Measurements from ENCODE around the gene FBRSL1. TPM values are rescaled to one million over a fixed set of nuclear protein-coding genes. Genes with fewer than 3 reads are reported as not detected.

FBRSL1 gene
- polyA plus RNA-seq, 1 donor = 46.6 TPM

DNA sequence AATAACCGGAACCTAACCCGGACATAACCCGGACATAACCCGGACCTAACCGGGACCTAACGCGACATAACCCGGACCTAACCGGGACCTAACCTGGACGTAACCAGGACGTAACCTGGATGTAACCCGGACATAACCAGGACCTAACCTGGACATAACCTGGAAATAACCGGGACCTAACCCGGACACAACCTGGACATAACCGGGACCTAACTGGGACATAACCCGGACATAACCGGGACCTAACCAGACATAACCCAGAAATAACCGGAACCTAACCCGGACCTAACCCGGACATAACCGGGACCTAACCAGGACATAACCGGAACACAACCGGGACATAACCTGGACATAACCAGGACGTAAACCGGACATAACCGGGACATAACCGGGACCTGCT lies 6.7 kb upstream of the FBRSL1 start:
- no peak for DNase-seq (ENCODE audit: low read depth)

DNA sequence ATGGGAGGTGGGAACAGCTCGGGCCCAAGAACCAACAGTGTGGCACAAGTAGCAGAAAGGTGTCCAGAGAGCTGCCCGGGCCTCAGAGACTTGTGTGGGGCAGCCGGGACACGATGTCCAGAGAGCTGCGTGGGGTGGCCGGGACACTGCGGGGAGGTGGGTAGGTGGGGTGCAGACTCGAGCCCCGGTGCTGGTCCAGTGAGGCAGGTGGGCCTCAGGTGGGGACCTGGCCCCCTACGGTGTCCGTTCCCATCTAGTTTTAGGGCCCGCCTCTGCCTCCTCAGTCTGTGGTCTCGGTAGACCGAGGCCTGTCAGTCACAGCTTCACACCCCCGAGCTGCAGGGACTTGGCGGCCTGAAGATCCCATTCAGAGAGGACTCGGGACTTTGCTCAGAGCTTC lies 6.3 kb upstream of the FBRSL1 start:
- no peak for DNase-seq (ENCODE audit: low read depth)

DNA sequence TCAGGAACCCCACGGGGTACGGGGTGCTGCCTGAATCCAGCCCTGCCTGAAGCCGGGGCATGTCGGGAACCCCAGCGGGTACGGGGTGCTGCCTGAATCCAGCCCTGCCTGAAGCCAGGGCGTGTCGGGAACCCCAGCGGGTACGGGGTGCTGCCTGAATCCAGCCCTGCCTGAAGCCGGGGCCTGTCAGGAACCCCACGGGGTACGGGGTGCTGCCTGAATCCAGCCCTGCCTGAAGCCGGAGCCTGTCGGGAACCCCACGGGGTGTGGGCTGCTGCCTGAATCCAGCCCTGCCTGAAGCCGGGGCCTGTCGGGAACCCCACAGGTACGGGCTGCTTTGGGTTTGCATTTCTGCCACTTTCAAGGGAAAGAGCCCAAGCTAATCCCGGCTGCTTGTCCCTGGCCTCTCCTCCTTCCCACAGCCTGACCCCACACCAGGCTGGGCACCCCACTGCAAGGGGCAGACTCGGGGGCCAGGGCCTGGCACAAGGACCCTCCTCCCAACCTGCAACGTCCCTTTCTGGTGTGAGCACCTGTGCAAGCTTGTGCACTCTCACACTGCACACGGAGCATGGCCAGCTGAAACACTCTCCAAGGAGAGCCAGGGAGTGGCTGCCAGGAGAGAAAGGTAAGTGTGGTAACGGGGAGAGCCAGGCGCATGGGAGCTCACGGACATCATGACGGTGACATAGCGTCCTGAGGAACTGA lies 5.6 kb upstream of the FBRSL1 start:
- DNase-seq (ENCODE audit: low read depth) = no peak

DNA sequence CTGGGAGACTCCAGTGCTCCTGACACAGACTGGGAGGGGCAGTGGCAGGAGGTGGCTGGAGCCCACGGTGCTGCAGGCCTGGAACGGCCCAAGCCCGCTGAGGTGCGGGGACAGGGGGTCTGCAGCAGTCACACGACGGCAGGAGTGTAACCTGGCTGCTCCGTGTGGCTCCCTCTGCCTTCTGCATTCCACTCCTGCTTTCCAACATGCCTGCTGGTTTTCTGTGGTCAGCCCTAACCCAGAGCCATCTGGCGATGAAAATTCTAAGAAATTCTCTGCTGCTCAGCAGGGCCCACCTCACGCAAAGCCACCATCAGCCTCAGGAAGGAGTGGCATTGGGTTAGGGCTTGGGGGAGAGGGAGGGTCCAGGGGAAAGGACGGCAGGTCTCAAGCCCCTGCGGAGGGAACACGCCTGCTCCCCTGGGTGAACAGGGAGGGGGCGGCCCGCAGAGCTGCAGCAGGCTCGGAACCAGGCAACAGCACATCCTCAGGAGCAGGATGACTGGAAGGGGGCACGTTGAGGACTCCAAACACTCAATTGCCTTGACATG lies 5.0 kb upstream of the FBRSL1 start:
- DNase-seq (ENCODE audit: low read depth) = no peak

DNA sequence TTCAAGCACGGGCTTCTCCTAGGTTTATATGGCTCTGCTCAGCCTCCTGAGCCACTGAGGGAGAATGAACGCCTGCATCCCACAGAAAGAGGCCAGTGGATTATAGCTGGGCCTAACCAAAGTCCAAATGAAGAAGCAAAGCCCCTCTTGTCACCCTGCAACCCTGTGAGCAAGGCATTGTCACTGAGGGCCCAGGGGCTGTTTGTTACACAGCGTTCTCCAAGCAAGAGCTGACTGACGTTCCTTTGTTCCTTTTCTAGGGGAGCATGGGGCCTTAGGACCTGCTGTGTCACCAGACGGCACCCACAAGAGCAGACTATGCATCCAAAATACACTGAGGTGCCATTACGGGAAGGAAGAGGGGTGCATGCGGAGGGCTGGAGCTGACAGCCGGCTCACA lies 4.3 kb upstream of the FBRSL1 start:
- DNase-seq (ENCODE audit: low read depth) = no peak

DNA sequence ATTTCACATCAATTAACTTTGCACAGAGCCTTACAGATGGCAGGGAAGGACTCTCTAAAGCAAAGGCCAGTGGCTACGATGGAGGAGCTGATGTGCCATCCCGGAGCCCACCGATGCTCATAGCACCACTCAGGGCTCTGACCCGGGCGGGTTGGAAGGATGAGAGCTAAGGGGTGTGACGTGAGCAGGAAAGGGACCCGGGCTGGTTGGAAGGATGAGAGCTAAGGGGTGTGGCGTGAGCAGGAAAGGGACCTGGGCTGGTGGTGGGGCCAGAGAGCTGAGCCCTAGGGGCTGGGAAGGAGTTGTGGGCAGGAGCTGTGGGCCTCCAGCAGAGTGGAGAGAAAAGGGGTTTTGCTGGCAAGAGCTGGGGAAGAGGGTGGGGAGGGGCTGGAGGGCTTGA lies 3.8 kb upstream of the FBRSL1 start:
- DNase-seq (ENCODE audit: low read depth) = no peak

DNA sequence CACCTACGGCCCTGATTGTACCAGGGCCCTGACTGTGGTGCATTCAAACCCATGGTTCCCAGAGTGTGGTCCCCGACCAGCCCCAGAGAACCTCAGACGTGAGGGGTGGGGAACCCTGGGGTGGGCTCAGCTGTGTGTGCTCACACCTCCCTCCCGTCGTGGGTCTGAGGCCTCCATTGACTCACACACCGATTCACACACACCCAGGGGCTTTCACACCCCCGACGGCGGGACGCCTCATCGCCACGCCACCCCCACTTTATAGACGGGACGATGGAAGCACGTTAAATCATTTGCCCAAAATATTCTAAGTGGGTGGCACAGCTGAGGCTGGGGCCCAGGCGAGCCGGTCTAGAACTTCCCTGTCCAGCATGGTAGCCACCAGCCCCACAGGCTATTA lies 3.4 kb upstream of the FBRSL1 start:
- no peak for DNase-seq (ENCODE audit: low read depth)

DNA sequence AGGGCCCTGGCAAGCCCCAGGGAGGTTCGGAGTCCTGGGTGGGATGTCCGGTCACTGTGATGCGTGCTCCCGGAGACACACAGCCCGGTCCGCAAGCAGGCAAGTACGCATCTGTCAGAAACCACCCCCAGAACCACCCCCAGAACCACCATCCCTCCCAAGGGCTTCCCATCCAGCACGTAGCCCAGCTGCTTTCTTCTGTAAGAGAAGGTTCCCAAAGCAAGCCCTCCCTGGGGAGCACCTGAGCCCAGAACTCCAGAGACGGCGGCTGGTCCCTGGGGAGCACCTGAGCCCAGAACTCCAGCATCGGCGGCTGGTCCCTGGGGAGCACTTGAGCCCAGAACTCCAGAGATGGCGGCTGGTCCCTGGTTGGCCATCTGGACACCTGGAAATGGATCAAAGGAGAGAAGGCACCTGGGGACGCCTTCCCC lies 2.6 kb upstream of the FBRSL1 start:
- no peak for DNase-seq (ENCODE audit: low read depth)

DNA sequence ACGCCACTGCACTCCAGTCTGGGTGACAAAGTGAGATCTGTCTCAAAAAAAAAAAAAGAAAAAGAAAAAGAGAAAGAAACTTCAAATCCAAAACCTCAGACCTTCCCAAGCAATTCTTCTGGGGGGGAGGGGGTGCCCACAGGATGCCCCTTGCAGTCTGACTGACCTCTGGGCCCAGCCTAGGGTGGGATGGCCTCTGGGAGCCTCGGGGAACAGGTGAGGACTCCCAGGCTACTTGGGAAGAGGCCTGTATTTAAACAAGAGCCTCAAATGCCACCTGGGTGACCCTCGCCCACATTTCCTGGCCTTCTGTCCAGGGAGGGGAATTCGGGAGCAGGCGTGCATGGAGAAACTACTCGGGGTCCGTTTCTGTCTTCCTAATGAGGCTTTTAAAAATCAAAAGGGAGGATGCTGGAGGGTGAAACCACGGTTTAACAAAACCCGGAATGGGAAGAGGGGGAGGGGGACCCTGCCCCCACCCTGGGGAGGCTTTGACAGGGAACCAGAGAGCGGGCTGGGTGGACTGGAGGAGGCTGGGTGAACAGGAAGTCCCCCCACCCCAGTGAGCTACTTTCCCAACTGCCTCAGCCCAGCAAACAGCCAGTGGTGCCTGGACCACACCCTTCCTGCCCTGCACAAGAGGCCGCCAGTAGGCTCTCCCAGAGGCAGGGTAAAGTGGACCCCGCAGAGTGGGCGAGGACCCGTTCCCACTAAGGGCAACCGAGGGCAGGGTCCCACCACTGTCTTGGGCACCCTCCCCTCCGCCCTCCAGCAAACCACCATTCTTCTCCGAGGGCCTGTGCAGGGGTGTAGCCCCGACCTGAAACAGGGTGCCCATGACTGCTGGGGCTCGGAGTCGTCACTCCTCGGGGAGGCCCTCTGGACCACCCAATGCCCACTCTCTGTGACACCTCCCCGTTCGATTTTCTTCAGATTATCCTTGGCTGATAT lies 1.5 kb upstream of the FBRSL1 start:
- DNase-seq (ENCODE audit: low read depth) = no peak

DNA sequence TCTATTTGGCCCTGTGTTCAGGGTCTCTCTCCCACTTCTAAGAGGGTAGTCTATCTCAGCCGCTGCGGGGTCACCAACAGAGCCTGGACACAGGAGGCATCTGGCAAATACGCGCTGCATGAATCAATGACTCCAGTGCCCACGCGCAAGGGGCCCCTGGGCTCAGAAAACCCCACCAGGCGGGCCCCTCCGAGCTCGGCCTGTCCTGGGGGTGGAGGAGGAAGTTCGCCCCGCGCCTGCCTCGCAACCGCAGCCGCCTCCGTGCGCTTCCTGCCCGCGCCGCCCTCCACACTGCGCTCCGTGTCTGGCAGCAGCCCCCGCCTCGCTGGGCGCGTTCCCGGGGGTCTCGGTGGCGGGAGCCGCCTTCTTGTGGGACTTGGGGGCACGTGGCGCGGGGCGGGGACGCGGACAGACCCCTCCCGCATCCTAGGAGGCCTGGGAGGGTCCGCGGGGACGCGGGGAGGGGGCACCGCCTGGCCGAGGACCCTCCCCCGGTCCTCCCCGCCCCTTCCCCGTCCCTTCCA lies 811 bp upstream of the FBRSL1 start:
- no peak for DNase-seq (ENCODE audit: low read depth)

DNA sequence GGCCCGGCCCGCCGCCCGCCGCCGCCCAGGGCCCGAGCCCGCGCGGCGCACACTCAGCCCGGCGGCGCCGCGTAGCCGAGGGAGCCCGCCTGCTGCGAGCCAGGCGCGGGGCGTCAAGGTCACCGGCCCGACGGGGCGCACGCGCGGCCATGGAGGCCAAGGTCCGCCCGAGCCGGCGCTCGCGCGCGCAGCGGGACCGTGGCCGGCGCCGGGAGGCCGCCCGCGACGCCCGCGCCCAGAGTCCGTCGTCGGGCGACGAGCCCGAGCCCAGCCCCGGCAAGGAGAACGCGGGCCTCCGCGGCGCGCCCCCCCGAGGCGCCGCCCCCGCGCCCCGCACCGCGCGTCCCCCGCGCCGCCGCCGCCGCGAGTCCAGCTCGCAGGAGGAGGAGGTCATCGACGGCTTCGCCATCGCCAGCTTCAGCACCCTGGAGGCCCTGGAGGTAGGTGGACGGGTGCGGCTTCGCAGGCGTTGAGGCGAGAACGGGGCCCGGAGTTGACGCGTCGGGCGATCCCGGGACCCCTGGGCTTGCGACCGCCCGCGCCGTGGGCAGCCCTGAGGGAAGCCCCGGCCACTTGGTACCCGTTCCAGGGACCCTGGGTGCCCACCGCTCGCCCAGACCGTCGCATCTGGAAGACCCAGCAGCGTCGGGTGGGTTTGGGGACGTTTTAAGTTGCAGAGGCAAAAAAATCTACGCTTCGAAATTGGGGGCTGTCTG lies 629 bp downstream of the FBRSL1 start:
- DNase-seq (ENCODE audit: low read depth) = no peak

DNA sequence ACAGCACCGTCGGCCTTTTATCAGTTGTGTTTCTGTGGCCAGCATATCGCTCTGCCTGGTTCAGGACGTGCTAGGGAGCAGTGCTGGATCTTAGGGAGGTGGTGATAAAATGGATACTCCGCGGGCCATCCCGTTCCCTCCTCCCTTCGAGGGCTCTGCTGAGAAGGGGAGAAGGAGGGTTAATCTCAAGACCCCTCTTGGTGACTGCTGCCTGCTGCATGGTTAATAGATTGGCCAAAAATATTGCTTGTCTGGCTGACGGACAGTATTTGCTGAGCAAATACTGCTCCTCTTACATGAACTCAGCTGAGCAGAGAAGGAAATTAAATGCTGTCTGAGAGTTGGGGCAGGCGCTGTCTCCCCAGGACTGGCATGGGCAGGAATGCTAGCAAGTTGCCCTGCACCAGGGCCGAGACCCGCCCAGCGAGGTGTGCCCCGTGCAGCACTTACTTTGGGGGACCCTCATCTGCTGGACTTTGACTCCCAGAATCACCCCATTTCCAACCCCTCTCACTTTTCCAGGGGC lies 1.2 kb downstream of the FBRSL1 start:
- no peak for DNase-seq (ENCODE audit: low read depth)

DNA sequence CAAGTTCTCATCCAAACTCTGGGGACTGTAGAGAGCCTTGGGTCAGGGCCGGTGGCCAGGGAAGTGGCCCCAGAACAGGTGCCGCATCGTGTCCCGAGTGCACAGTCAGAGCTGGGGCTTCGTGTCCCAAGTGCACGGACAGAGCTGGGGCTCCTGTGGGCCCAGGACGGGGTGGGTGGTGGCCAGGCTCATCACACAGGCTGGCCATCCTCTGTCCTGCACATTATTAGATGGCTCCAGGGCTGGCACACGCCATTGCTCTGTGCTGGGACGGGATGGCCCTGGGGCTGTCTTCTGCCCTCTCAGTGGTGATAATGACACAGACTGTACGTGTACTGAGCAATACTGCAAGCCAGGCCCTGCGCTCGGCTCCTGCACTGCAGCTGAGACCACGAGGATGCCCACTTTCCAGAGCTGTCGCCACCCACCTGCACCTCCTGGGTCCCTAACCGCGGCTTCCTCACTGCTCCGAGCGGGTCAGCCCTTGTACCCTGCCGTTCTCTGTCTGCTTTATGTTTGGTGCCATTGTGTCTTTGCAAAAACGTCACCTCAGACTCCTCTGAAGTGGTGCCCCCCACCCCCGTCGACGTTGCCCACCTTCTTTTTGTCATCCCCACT lies 1.9 kb downstream of the FBRSL1 start:
- no peak for DNase-seq (ENCODE audit: low read depth)

DNA sequence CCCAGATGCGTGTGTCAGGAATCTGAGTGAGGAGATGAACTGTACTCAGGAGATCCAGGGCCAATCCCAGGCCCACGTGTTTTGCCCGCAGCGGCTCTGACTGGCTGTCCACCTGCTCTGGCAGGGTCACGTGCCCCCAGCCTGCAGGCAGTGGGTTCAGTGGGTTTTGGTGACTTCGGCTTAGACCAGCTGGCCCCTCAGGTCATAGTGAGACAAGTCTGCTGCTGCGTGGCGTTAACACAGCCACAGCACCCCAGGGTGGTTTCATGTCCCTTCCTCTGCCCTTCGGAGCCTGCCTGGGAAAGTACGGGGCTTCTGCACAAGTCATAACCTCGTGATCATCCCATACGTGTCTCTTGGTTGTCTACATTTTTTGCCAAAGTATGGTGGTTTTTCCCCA lies 2.6 kb downstream of the FBRSL1 start:
- DNase-seq (ENCODE audit: low read depth) = no peak

DNA sequence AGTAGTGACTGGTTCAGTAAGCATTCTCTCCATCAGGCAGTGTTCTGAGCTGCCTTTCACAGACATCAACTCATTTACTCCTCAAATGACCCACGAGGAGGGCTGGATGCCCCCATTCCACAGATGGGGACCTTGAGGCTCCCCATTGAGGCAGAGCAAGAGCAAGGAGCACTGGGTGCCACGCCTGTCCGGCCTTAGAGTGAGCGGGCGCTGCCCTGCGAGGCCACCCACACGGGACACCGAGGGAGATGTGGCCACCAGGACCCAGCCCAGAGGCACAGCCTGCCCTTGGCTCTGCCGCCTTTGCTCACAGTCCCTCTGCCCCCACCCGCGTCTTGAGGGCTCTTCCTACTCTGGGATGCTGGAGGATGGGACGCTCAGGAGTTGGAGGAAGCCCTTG lies 3.0 kb downstream of the FBRSL1 start:
- no peak for DNase-seq (ENCODE audit: low read depth)

DNA sequence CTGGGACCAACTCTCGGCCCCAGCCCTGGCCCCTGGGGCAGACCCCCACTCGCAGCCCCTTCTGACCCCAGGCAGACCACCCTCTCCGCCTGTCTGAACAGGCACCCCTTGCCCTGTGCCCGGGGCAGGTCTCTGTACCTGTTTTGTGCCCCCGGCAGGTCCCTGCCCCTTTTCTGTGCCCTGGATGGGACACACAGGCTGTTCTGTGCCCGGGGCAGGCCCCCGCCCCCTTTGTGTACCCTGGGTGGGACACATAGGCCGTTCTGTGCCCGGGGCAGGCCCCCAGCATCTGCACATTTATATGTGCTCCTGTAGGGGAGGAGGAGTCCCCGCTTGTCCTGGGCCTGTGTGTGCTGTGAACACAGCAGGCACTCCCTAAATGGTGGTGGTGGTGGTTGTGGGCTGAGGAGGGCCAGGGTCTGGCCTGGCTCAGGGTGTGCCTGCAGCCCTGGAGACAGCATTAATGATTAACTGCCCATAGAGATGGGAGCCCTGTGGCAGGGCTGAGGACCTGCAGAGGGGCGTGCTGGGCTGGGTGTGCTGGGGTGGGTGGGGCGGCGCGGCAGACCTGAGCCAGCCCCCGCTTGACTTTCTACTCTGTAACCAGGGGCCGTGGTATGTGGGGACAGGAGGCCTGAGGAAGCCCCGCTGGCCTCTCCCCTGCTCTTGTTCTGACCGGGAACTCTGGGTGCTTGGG lies 3.7 kb downstream of the FBRSL1 start:
- DNase-seq (ENCODE audit: low read depth) = no peak

DNA sequence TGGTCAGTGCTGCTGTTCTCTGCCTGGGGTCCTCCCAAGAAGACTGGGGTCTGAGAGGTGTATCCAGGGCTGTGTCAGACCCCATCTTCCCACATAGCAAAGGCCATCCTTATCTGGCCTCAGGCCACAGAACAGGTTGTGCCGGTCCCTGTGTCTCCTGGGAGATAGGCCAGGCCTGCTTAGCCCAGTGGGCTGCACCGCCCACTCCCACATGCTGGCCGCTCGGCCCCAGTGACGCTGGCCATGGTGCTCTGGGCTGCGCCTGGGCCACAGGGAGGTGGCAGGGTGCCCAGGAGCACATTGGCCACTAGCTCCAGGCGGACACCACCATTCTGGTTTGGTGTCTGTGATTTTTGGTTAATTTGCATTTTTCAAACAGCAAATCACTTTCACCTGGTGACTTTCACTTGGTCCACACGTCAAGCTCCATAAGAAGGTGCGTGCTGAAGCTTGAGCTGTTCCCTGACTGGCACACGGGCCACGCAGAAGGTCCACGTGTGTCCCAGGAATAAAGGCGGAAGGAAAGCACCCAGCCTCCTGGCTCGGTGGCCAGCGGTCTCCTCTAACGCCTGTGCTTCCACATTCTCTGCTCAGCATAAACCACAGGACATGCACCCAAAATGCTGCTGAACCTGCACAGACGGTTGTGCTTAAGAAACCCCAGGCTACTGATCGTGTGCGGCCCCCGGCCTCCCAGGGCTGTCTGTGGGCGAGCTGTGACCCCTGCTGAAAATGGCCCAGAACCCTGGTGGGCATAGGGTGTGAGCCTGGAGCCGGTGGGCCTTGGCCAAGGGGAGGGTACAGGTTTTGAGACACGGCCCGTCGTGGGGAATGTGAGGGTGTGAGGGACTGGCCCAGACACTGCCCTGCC lies 4.6 kb downstream of the FBRSL1 start:
- no peak for DNase-seq (ENCODE audit: low read depth)

DNA sequence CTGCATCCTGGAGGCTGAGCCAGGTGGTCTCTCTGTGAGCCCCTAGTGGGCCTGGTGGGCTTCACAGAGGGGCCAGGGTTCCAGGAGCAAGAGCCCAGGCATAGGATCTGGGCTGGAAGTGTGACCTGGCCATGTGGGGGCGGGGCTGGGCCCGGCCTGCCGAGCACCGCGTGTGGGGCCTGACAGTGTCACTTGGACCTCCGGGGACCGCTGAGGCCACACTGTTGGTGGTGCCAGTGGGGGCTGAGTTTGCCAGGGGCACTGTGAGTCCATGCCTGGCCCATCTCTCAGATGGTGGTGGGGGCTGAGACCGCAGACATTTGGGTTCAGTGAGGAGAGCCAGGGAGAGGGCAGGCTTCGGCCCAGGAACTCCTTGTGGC lies 5.2 kb downstream of the FBRSL1 start:
- no peak for DNase-seq (ENCODE audit: low read depth)

DNA sequence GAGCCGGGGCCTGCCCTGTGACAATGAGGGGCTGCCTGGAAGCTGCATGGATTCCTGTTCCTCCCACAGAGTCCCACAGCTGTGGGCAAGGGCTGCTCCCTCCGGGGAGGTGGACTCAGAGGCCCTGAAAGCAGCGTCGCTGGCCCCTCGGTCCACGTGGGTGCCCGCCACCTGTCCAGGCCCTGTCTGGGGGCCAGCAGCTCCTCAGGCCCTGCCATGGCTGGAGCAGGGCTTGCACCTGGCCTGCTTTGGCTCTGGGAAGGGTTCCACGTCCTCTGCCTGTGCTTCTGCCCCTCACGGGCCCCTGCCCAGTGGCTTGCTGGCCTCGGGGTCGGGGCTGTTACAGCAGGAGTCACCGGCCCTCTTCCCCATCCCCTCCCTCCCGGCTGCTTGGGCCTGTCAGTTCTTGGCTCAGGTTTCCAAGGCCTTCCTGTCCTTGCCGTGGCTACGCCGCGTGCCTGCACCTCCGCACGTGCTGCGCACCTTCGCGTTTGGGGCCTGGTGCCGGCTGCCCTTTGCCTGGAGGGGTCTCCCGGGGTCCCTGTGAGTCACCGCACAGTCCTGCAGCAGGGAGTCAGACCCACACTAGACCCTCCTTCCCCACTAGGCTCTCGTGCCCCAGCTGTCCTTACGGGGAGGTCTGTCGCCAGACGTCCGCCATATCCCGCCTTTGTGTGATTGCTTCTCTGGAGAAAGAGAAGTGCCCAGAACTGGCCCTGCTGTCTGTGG lies 5.8 kb downstream of the FBRSL1 start:
- DNase-seq (ENCODE audit: low read depth) = no peak

Measured in forelimb muscle (tissue), 1 donor.